Duodenal mucosa (tissue), 2 donors: ENCODE measurements around the gene HSPH1.

Experiments
- H3K27ac ChIP-seq: one replicate; pipeline ENCODE4 v1.7.0; 2013; ENCODE audit warnings: low read depth, low read length
- H3K27me3 ChIP-seq, 2 donors: one replicate each; pipeline ENCODE4 v1.7.0; 2013; ENCODE audit warnings: low read length in 2 of 2, control low read depth in 1 of 2; ENCODE audit not compliant: insufficient read depth in 2 of 2, control insufficient read depth in 1 of 2
- H3K36me3 ChIP-seq, 2 donors: one replicate each; pipeline ENCODE4 v1.7.0; 2013; ENCODE audit warnings: low read length in 2 of 2, control low read depth in 1 of 2; ENCODE audit not compliant: insufficient read depth in 2 of 2, control insufficient read depth in 1 of 2
- H3K4me1 ChIP-seq, 2 donors: one replicate each; pipeline ENCODE4 v1.7.0; 2013; ENCODE audit warnings: low read length in 2 of 2, control low read depth in 1 of 2; ENCODE audit not compliant: insufficient read depth in 2 of 2, control insufficient read depth in 1 of 2
- H3K4me3 ChIP-seq, 2 donors: one replicate each; pipeline ENCODE4 v1.7.0; 2013; ENCODE audit warnings: low read length in 2 of 2, low read depth in 1 of 2
- H3K9ac ChIP-seq, 2 donors: one replicate each; pipeline ENCODE4 v1.7.0; 2013; ENCODE audit warnings: low read length in 2 of 2, low read depth in 1 of 2
- H3K9me3 ChIP-seq, 2 donors: one replicate each; pipeline ENCODE4 v1.7.0; 2013; ENCODE audit warnings: low read length in 2 of 2, control low read depth in 1 of 2; ENCODE audit not compliant: control insufficient read depth in 1 of 2

Gene HSPH1

DNA sequence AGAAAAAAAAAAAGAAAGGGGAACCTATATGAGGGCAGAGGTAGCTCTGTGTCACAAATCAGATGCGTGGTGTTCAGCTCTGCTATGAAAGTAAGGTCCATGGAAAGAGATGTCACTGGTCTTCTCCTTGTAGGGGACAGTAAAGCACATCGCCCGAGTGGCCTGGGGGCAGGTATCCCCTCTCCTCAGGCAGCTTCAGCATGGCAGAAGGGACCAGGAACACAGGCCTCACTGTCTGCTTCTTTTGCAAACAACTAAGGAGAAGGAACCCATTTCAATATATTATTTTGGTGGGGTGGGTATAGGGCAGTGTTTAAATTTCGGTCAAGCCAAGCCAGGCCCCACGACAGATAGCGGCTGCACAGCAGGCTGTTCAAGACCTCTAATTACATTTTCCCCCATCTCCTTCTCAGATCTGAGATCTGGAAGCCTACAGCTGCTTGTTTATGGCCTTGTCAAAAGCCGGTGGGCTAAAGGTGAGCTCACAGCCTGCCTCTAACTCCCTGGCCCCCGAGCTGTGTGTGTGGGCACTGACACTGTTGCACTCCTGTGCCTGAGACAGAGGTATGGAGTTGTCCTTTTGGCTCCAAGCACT, 72.8 kb downstream of the HSPH1 start:
- Histone ChIP-seq H3K4me1 (no peaks in the 10 kb centered on the region), H3K36me3 (no peaks in the 10 kb centered on the region), H3K9me3 (no peaks in the 10 kb centered on the region), H3K27ac (no peak overlapping the region), H3K9ac (no peak overlapping the region), H3K27me3 (peaks cover 3 to 4% of the 10 kb centered on the region in 2 donors), H3K4me3 (no peak overlapping the region)
